Neural cell (in vitro differentiated cells): ENCODE results near the gene SOCS4.

Experiments used
- CTCF ChIP-seq: fragments of 450-650 bp; IDR thresholded peaks from 2 replicates; pipeline ENCODE4 v1.5.1; 2014; ENCODE audit warnings: antibody characterized with exemption, mild to moderate bottlenecking, moderate library complexity; ENCODE audit not compliant: poor library complexity, severe bottlenecking
- EP300 ChIP-seq: fragments of 450-650 bp; conservative IDR thresholded peaks from 2 replicates; pipeline ENCODE4 v1.6.1; 2014; ENCODE audit warnings: antibody characterized with exemption, mild to moderate bottlenecking, moderate library complexity; ENCODE audit not compliant: poor library complexity, severe bottlenecking
- EZH2 ChIP-seq: fragments of 200-600, 300-800 bp; shearing (Covaris generic), sonication (generic); IDR thresholded peaks from 2 replicates; pipeline ENCODE4 v1.6.1; 2014; ENCODE audit warnings: antibody characterized with exemption, low read length, borderline replicate concordance, mild to moderate bottlenecking; ENCODE audit not compliant: insufficient read depth, poor library complexity, severe bottlenecking
- MXI1 ChIP-seq: fragments of 450-650 bp; conservative IDR thresholded peaks from 2 replicates; pipeline ENCODE4 v1.6.1; 2014; ENCODE audit warnings: antibody characterized with exemption, mild to moderate bottlenecking; ENCODE audit not compliant: poor library complexity, severe bottlenecking
- POLR2AphosphoS5 ChIP-seq: IDR thresholded peaks from 2 replicates; pipeline ENCODE4 v1.6.1; 2012
- RAD21 ChIP-seq: fragments of 450-650 bp; conservative IDR thresholded peaks from 2 replicates; pipeline ENCODE4 v1.6.1; 2014; ENCODE audit warnings: antibody characterized with exemption, mild to moderate bottlenecking, moderate library complexity
- REST ChIP-seq: IDR thresholded peaks from 2 replicates; pipeline ENCODE4 v1.6.1; 2012; ENCODE audit warnings: borderline replicate concordance
- TAF1 ChIP-seq: IDR thresholded peaks from 2 replicates; pipeline ENCODE4 v1.6.1; 2012; ENCODE audit warnings: low read depth

DNA sequence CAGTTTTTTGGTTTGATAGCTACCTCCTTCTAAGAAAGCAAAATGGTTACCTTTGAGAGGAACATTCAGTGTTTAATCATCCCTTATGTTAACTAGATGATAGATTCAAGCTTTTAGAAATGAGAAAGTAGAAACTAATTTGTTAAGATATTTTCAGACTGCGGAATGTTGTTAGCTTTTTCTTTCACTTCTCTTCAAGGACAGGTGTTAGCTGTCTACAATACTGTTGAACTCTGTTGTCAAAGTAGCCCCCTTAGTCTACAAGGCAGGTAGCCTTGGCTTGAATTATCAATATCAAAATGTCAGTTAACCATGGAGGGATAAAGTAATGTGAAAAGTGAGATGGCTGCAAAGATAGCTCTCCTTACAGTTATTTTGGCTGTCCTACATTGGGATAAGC lies 39.2 kb downstream of the SOCS4 start:
- no peak for TF ChIP-seq CTCF
- TF ChIP-seq REST = no peak
- no peak for TF ChIP-seq EP300
- TF ChIP-seq TAF1 = no peak
- TF ChIP-seq POLR2AphosphoS5 = no peak
- no peak for TF ChIP-seq EZH2
- TF ChIP-seq MXI1 = no peak
- no peak for TF ChIP-seq RAD21
